SU-DHL-6 (cell line): Measurements from ENCODE around the gene LRRC71.

Experiments
- H2AFZ ChIP-seq: fragments of 200-600 bp; sonication (generic); 2 replicates; pipeline ENCODE4 v1.6.1; 2014; ENCODE audit warnings: low read depth, mild to moderate bottlenecking, moderate library complexity, mixed read lengths, antibody characterized with exemption, low read length; ENCODE audit not compliant: severe bottlenecking
- H3F3A ChIP-seq: fragments of 200-600 bp; shearing (Covaris generic); 2 replicates; pipeline ENCODE4 v1.6.0; 2016; ENCODE audit warnings: antibody characterized with exemption, mild to moderate bottlenecking; ENCODE audit not compliant: insufficient read depth
- H3K27ac ChIP-seq: fragments of 200-600 bp; sonication (generic); 2 replicates; pipeline ENCODE4 v1.5.1; 2016; ENCODE audit warnings: low read depth, mild to moderate bottlenecking, low read length, moderate library complexity, mixed read lengths
- H3K27me3 ChIP-seq: fragments of 200-600 bp; sonication (generic), shearing (Covaris generic); 2 replicates; pipeline ENCODE4 v1.6.0; 2014; ENCODE audit warnings: mild to moderate bottlenecking, low read length
- H3K36me3 ChIP-seq: fragments of 200-600 bp; sonication (generic); 2 replicates; pipeline ENCODE4 v1.6.1; 2014; ENCODE audit warnings: mild to moderate bottlenecking, low read length, mixed read lengths
- H3K4me2 ChIP-seq: fragments of 300-600, 200-600 bp; shearing (Covaris generic), sonication (generic); 2 replicates; pipeline ENCODE4 v1.6.0; 2014; ENCODE audit warnings: low read length, low read depth, mild to moderate bottlenecking; ENCODE audit not compliant: poor library complexity, severe bottlenecking
- H3K4me3 ChIP-seq: fragments of 200-600 bp; sonication (generic); 2 replicates; pipeline ENCODE4 v1.5.1; 2014; ENCODE audit warnings: antibody characterized with exemption, low read length, mild to moderate bottlenecking, mixed read lengths; ENCODE audit not compliant: insufficient read depth, poor library complexity, severe bottlenecking
- H3K79me2 ChIP-seq: fragments of 200-600 bp; sonication (generic); 2 replicates; pipeline ENCODE4 v1.6.1; 2014; ENCODE audit warnings: mild to moderate bottlenecking, low read length, moderate library complexity; ENCODE audit not compliant: insufficient read depth
- H3K9ac ChIP-seq: fragments of 200-600 bp; sonication (generic); 2 replicates; pipeline ENCODE4 v1.7.0; 2014; ENCODE audit warnings: mild to moderate bottlenecking, low read length
- H3K9me2 ChIP-seq: fragments of 200-600 bp; sonication (generic); replicated peaks from 2 replicates; pipeline ENCODE4 v1.6.1; 2014; ENCODE audit warnings: low read length; ENCODE audit not compliant: insufficient read depth
- H3K9me3 ChIP-seq: fragments of 200-600 bp; sonication (generic); 2 replicates; pipeline ENCODE4 v1.6.1; 2014; ENCODE audit warnings: low read length, mixed read lengths; ENCODE audit not compliant: insufficient read depth
- H4K20me1 ChIP-seq: fragments of 200-600 bp; sonication (generic); 2 replicates; pipeline ENCODE4 v1.6.1; 2014; ENCODE audit warnings: low read depth, mild to moderate bottlenecking, antibody characterized with exemption, low read length, moderate library complexity, mixed read lengths
- CTCF ChIP-seq: fragments of 200-600 bp; sonication (generic); IDR thresholded peaks from one replicate; pipeline ENCODE4 v1.5.1; 2017; ENCODE audit warnings: antibody characterized with exemption, mild to moderate bottlenecking, low read length, moderate library complexity; ENCODE audit not compliant: insufficient read depth, poor library complexity, severe bottlenecking
- EZH2phosphoT487 ChIP-seq: fragments of 200-600 bp; sonication (generic), shearing (Covaris generic); conservative IDR thresholded peaks from 2 replicates; pipeline ENCODE4 v1.6.1; 2018; ENCODE audit warnings: mild to moderate bottlenecking, antibody characterized with exemption, low read length, moderate library complexity, mixed read lengths

The LRRC71 gene

GRCh38 chr1:156929596-156930238 lies 9.3 kb downstream of the LRRC71 start:
- Histone ChIP-seq H3K27me3 (no peaks in the 10 kb centered on the region), H3K9me3 (no peaks in the 10 kb centered on the region), H3K4me3 (no peak overlapping the region), H3K9me2 (no peaks in the 10 kb centered on the region), H3K4me2 (no peak overlapping the region), H3K9ac (no peak overlapping the region), H3K79me2 (no peaks in the 10 kb centered on the region), H3K27ac (no peak overlapping the region), H4K20me1 (no peaks in the 10 kb centered on the region), H3F3A (no peaks in the 10 kb centered on the region), H2AFZ (no peak overlapping the region), H3K36me3 (no peaks in the 10 kb centered on the region)
- TF ChIP-seq CTCF (no peak), EZH2phosphoT487 (no peak)

- no peak overlapping the region for H3K4me2 ChIP-seq
- no peak overlapping the region for H2AFZ ChIP-seq
- no peak overlapping the region for H3K4me3 ChIP-seq
- no peaks in the 10 kb centered on the region for H3K9me2 ChIP-seq
- no peaks in the 10 kb centered on the region for H4K20me1 ChIP-seq
- H3K27ac ChIP-seq, result no peak overlapping the region
- no peak overlapping the region for H3K9ac ChIP-seq
- H3K9me3 ChIP-seq, result no peaks in the 10 kb centered on the region
- no peaks in the 10 kb centered on the region for H3F3A ChIP-seq
- H3K36me3 ChIP-seq, result no peaks in the 10 kb centered on the region
- TF ChIP-seq CTCF (no peak), EZH2phosphoT487 (no peak)
- no peaks in the 10 kb centered on the region for H3K79me2 ChIP-seq
- H3K27me3 ChIP-seq, result no peaks in the 10 kb centered on the region
These were observed 10.1 kb downstream of the LRRC71 start for GRCh38 chr1:156930483-156930882.

GRCh38 chr1:156931211-156931952 lies 10.9 kb downstream of the LRRC71 start:
- H3K36me3 ChIP-seq, result no peaks in the 10 kb centered on the region
- H3K79me2 ChIP-seq, result no peaks in the 10 kb centered on the region
- H3K9me2 ChIP-seq, result no peaks in the 10 kb centered on the region
- H3K27me3 ChIP-seq, result no peaks in the 10 kb centered on the region
- no peak overlapping the region for H3K4me2 ChIP-seq
- H3K27ac ChIP-seq, result no peak overlapping the region
- H3K4me3 ChIP-seq, result no peak overlapping the region
- TF ChIP-seq EZH2phosphoT487 (no peak), CTCF (no peak)
- H3F3A ChIP-seq, result no peaks in the 10 kb centered on the region
- no peaks in the 10 kb centered on the region for H3K9me3 ChIP-seq
- no peak overlapping the region for H2AFZ ChIP-seq
- no peaks in the 10 kb centered on the region for H4K20me1 ChIP-seq
- no peak overlapping the region for H3K9ac ChIP-seq
